H9 (cell line): ENCODE data around the gene MCU. TPM values are rescaled to one million over a fixed set of nuclear protein-coding genes. Genes with fewer than 3 reads are reported as not detected.

Experiments used
- DNase-seq: peaks from one replicate; pipeline ENCODE4 v3.0.0-alpha.2; 2017
- H2AFZ ChIP-seq: one replicate; pipeline ENCODE4 v1.6.1; 2013; ENCODE audit warnings: mild to moderate bottlenecking, low read length, control low read depth, moderate library complexity
- H2AK5ac ChIP-seq: 2 replicates; pipeline ENCODE4 v1.6.1; 2013; ENCODE audit warnings: low read length, control low read depth, mixed read lengths; ENCODE audit not compliant: insufficient read length
- H2BK120ac ChIP-seq: one replicate; pipeline ENCODE4 v1.6.1; 2013; ENCODE audit warnings: low read depth, mild to moderate bottlenecking, low read length, control low read depth, inconsistent platforms; ENCODE audit not compliant: poor library complexity, severe bottlenecking
- H2BK12ac ChIP-seq: 2 replicates; pipeline ENCODE4 v1.6.1; 2013; ENCODE audit warnings: low read length, control low read depth, mixed read lengths, low read depth; ENCODE audit not compliant: insufficient read length
- H2BK15ac ChIP-seq: 2 replicates; pipeline ENCODE4 v1.6.1; 2013; ENCODE audit warnings: low read depth, low read length, control low read depth
- H2BK20ac ChIP-seq: one replicate; pipeline ENCODE4 v1.6.1; 2013; ENCODE audit warnings: low read depth, mild to moderate bottlenecking, low read length, control low read depth, inconsistent platforms; ENCODE audit not compliant: poor library complexity, severe bottlenecking
- H2BK5ac ChIP-seq: 2 replicates; pipeline ENCODE4 v1.6.1; 2013; ENCODE audit warnings: low read length, control low read depth, mixed read lengths; ENCODE audit not compliant: insufficient read length
- H3K14ac ChIP-seq: 2 replicates; pipeline ENCODE4 v1.6.1; 2013; ENCODE audit warnings: low read length, control low read depth; ENCODE audit not compliant: insufficient read depth
- H3K18ac ChIP-seq: 2 replicates; pipeline ENCODE4 v1.6.1; 2013; ENCODE audit warnings: low read depth, mild to moderate bottlenecking, mixed read lengths, low read length, control low read depth; ENCODE audit not compliant: insufficient read length
- H3K23ac ChIP-seq: 2 replicates; pipeline ENCODE4 v1.6.1; 2013; ENCODE audit warnings: low read length, control low read depth, mixed read lengths, low read depth; ENCODE audit not compliant: insufficient read length
- H3K23me2 ChIP-seq: 2 replicates; pipeline ENCODE4 v1.6.1; 2013; ENCODE audit warnings: low read depth, mild to moderate bottlenecking, mixed read lengths, low read length, control low read depth; ENCODE audit not compliant: insufficient read length, poor library complexity, severe bottlenecking
- H3K27ac ChIP-seq: 2 replicates; pipeline ENCODE4 v1.5.1; 2013; ENCODE audit warnings: low read length, control low read depth, mixed read lengths, low read depth; ENCODE audit not compliant: insufficient read length
- H3K27me3 ChIP-seq: 2 replicates; pipeline ENCODE4 v1.6.1; 2013; ENCODE audit warnings: low read length, control low read depth, inconsistent platforms; ENCODE audit not compliant: insufficient read depth
- H3K4ac ChIP-seq: 2 replicates; pipeline ENCODE4 v1.6.1; 2013; ENCODE audit warnings: low read depth, mild to moderate bottlenecking, control low read depth, inconsistent platforms, low read length, moderate library complexity
- H3K4me1 ChIP-seq: 2 replicates; pipeline ENCODE4 v1.6.1; 2013; ENCODE audit warnings: low read length, control low read depth, inconsistent platforms; ENCODE audit not compliant: insufficient read depth
- H3K4me2 ChIP-seq: 2 replicates; pipeline ENCODE4 v1.6.1; 2013; ENCODE audit warnings: low read length, control low read depth, mixed read lengths; ENCODE audit not compliant: insufficient read length, insufficient read depth
- H3K56ac ChIP-seq: 2 replicates; pipeline ENCODE4 v1.6.1; 2013; ENCODE audit warnings: low read depth, mild to moderate bottlenecking, mixed read lengths, low read length, control low read depth; ENCODE audit not compliant: insufficient read length
- H3K79me1 ChIP-seq: 2 replicates; pipeline ENCODE4 v1.6.1; 2013; ENCODE audit warnings: low read depth, mild to moderate bottlenecking, moderate library complexity, low read length, control low read depth, inconsistent platforms; ENCODE audit not compliant: insufficient read depth, poor library complexity, severe bottlenecking
- H3K79me2 ChIP-seq: 2 replicates; pipeline ENCODE4 v1.6.1; 2013; ENCODE audit warnings: low read length, control low read depth, inconsistent platforms; ENCODE audit not compliant: insufficient read depth
- H3K9ac ChIP-seq: 2 replicates; pipeline ENCODE4 v1.6.1; 2013; ENCODE audit warnings: low read length, control low read depth, mixed read lengths; ENCODE audit not compliant: insufficient read length; ENCODE audit errors: extremely low read depth
- H3K9me3 ChIP-seq: one replicate; pipeline ENCODE4 v1.6.1; 2013; ENCODE audit warnings: low read depth, low read length, inconsistent platforms; ENCODE audit not compliant: control insufficient read depth
- H3T11ph ChIP-seq: one replicate; pipeline ENCODE4 v1.6.1; 2013; ENCODE audit warnings: mild to moderate bottlenecking, low read length, control low read depth, inconsistent platforms
- H4K20me1 ChIP-seq: one replicate; pipeline ENCODE4 v1.6.1; 2013; ENCODE audit not compliant: control insufficient read depth, insufficient read length, insufficient read depth
- H4K5ac ChIP-seq: 2 replicates; pipeline ENCODE4 v1.6.1; 2013; ENCODE audit warnings: low read depth, mild to moderate bottlenecking, mixed read lengths, low read length, control low read depth; ENCODE audit not compliant: insufficient read length
- H4K8ac ChIP-seq: replicated peaks from 2 replicates; pipeline ENCODE4 v1.6.1; 2013; ENCODE audit warnings: low read length, control low read depth, mixed read lengths, low read depth; ENCODE audit not compliant: insufficient read length
- H4K91ac ChIP-seq: 2 replicates; pipeline ENCODE4 v1.6.1; 2013; ENCODE audit warnings: low read depth, mild to moderate bottlenecking, moderate library complexity, mixed read lengths, low read length, control low read depth; ENCODE audit not compliant: insufficient read length
- H3K27ac Mint-ChIP-seq, 3 experiments: 2 replicates in 2 of 3; 3 replicates in 1 of 3; pipeline ENCODE4 v1.8.0; 2020 to 2021; ENCODE audit warnings: mixed read lengths in 3 of 3, mild to moderate bottlenecking in 1 of 3, moderate library complexity in 1 of 3
- H3K27me3 Mint-ChIP-seq: 2 replicates; pipeline ENCODE4 v1.8.0; 2021; ENCODE audit warnings: low read depth, mild to moderate bottlenecking, moderate library complexity, mixed read lengths
- H3K36me3 Mint-ChIP-seq, 3 experiments: 2 replicates in 2 of 3; 3 replicates in 1 of 3; pipeline ENCODE4 v1.8.0; 2020 to 2021; ENCODE audit warnings: low read depth in 3 of 3, mixed read lengths in 3 of 3; ENCODE audit not compliant: insufficient read depth in 1 of 3
- H3K4me1 Mint-ChIP-seq, 2 experiments: 2 replicates each; pipeline ENCODE4 v1.8.0; 2020; ENCODE audit warnings: mixed read lengths in 2 of 2
- H3K4me3 Mint-ChIP-seq, 2 experiments: 2 replicates in 1 of 2; 3 replicates in 1 of 2; pipeline ENCODE4 v1.8.0; 2020 to 2021; ENCODE audit warnings: mild to moderate bottlenecking in 2 of 2, mixed read lengths in 2 of 2, moderate library complexity in 1 of 2
- H3K9me3 Mint-ChIP-seq, 2 experiments: 2 replicates in 1 of 2; 3 replicates in 1 of 2; pipeline ENCODE4 v1.8.0; 2020; ENCODE audit warnings: mild to moderate bottlenecking in 2 of 2, mixed read lengths in 2 of 2, moderate library complexity in 1 of 2
- CTCF ChIP-seq: fragments of 200-600 bp; sonication (generic); conservative IDR thresholded peaks from 3 replicates; pipeline ENCODE4 v1.8.0; 2021; ENCODE audit warnings: antibody characterized with exemption, mild to moderate bottlenecking
- total RNA-seq: library from RNA; stranded (reverse); gene quantifications from 2 replicates; pipeline ENCODE4 v1.2.1, GENCODE V29; 2021

The MCU gene
- total RNA-seq, 1 experiment from 2014 or later: 36.6 TPM

- no peak overlapping the region for H2BK120ac ChIP-seq
- TF ChIP-seq CTCF: no peak
- Mint-ChIP-seq H3K27ac (peak overlapping the region in 1 of 3 experiments; percentile 84; a peak in 2 of 7 replicates), H3K9me3 (peaks cover 7 to 8% of the 10 kb centered on the region in 2 experiments; a peak in 4 of 5 replicates), H3K4me1 (peaks cover 15 to 21% of the 10 kb centered on the region in 2 experiments), H3K4me3 (no peak overlapping the region), H3K27me3 (no peaks in the 10 kb centered on the region), H3K36me3 (peaks cover 3 to 23% (median 10%) of the 10 kb centered on the region in 3 experiments; a peak in 5 of 7 replicates)
- no peak overlapping the region for H3K4ac ChIP-seq
- H3K18ac ChIP-seq: no peak overlapping the region
- no peak overlapping the region for H2AK5ac ChIP-seq
- H3K23me2 ChIP-seq: no peaks in the 10 kb centered on the region
- no peak for DNase-seq
- no peak overlapping the region for H3K56ac ChIP-seq
- no peak overlapping the region for H3K27ac ChIP-seq
- no peaks in the 10 kb centered on the region for H3K9me3 ChIP-seq
- H3K79me2 ChIP-seq: peaks cover 4% of the 10 kb centered on the region; the same call in 1 of the 2 replicates
- no peak overlapping the region for H3K4me2 ChIP-seq
- no peak overlapping the region for H2BK15ac ChIP-seq
- no peaks in the 10 kb centered on the region for H4K20me1 ChIP-seq
- H3K79me1 ChIP-seq: no peaks in the 10 kb centered on the region
- no peak overlapping the region for H2BK12ac ChIP-seq
- no peak overlapping the region for H2BK5ac ChIP-seq
- H3T11ph ChIP-seq: no peak overlapping the region
- H3K27me3 ChIP-seq: no peaks in the 10 kb centered on the region
- no peak overlapping the region for H2BK20ac ChIP-seq
- peaks cover 3% of the 10 kb centered on the region; the same call in 1 of the 2 replicates for H3K4me1 ChIP-seq
- H2AFZ ChIP-seq: no peak overlapping the region
- no peak overlapping the region for H4K5ac ChIP-seq
- H3K14ac ChIP-seq: no peak overlapping the region
- H3K9ac ChIP-seq: no peak overlapping the region
- H3K23ac ChIP-seq: no peak overlapping the region
- H4K91ac ChIP-seq: no peak overlapping the region
- H4K8ac ChIP-seq: no peak overlapping the region
Observed at GRCh38 chr10:72825163-72825562, 133.2 kb downstream of the MCU start.
